Measurements from ENCODE around the gene CCDC88C. TPM values are rescaled to one million over a fixed set of nuclear protein-coding genes. Genes with fewer than 3 reads are reported as not detected.

Gene CCDC88C
- total and polyA plus RNA-seq, 9 donors, result 2.0 to 17.7 (median 3.9) TPM

DNA sequence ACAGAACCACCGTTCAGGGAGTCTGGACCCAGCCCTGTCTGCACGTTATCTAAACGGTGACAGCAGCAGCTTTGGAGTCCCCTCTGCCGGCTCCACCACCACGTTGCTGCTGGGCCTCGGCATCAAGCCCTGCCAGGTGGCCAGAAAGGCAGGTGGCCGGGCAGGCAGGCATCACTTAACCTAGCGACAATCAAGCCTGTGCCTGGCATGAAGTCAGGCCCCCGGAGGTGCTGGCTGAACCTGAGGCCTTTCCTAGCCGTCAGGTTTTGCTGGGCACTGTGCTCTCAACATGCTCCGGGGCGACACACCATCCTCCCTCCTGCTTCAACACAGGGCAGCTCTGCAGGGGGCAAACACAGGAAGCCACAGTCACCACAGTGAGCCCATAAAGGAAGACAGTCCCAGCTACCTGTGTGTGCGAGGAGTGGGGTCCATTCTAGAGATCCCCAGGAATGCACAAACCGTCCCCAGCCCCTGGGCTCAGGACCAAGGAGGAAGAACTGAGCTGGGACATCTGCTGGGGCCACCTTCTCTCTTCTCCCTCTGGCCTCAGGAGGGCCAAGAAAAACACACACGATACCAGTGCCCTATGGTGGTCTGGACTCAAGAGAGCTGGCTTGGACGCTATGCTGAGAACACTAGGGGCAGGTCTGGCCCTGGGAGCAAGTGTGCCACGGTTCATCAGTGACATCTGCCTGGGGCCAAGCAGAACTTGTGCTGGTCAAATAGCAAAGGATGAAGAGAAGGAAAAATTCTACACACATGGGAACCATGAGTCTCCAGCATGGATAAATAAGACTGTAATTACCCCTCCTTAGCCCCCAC, 44.7 kb downstream of the CCDC88C start:
- intact Hi-C loops (cut with DNase I), result no loop called here
- H3K9me3 ChIP-seq, result no peaks in the 10 kb centered on the region
- no peaks in the 10 kb centered on the region for H3K27me3 ChIP-seq
- no peaks in the 10 kb centered on the region for H3K4me1 ChIP-seq (ENCODE audit: insufficient read depth)
- no peaks in the 10 kb centered on the region for H3K36me3 ChIP-seq
- H3K4me3 ChIP-seq, result no peak overlapping the region
- DNase-seq, result no peak
- WGBS, 3 donors, result 71 to 72% (median 71%) methylated on average over 17 of the region's 17 CpGs
- TF ChIP-seq POLR2A (IDR thresholded peaks at IDR 0.05) (no peak), EP300 (IDR thresholded peaks at IDR 0.05) (no peak)
- TF ChIP-seq, protein P1, sequence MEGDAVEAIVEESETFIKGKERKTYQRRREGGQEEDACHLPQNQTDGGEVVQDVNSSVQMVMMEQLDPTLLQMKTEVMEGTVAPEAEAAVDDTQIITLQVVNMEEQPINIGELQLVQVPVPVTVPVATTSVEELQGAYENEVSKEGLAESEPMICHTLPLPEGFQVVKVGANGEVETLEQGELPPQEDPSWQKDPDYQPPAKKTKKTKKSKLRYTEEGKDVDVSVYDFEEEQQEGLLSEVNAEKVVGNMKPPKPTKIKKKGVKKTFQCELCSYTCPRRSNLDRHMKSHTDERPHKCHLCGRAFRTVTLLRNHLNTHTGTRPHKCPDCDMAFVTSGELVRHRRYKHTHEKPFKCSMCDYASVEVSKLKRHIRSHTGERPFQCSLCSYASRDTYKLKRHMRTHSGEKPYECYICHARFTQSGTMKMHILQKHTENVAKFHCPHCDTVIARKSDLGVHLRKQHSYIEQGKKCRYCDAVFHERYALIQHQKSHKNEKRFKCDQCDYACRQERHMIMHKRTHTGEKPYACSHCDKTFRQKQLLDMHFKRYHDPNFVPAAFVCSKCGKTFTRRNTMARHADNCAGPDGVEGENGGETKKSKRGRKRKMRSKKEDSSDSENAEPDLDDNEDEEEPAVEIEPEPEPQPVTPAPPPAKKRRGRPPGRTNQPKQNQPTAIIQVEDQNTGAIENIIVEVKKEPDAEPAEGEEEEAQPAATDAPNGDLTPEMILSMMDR (IDR thresholded peaks at IDR 0.05), result no peak
- no peak overlapping the region for H3K27ac ChIP-seq

DNA sequence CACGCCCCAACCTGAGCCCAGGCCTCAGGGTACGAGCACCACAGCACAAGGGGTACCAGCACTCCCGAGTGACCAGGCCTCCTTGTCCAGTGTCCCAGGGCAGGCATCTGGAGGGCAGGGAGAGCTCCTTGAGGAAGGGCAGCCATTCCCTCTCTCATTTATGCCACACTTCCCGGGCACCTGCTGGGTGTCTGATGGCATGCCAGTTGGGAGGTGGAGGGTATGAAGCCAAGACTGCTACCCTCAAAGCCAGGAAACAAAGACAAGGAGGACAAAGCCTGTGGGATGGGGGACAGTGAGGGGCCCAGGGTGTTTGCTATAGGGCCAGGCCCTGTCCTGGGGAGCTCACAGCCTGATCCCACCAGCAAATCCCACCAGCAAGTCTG, 45.6 kb downstream of the CCDC88C start:
- Histone ChIP-seq H3K27ac (no peak overlapping the region), H3K9me3 (no peaks in the 10 kb centered on the region), H3K4me1 (ENCODE audit: insufficient read depth) (no peaks in the 10 kb centered on the region), H3K36me3 (no peaks in the 10 kb centered on the region), H3K4me3 (no peak overlapping the region), H3K27me3 (no peaks in the 10 kb centered on the region)
- intact Hi-C loops (cut with DNase I), result no loop called here
- no peak for DNase-seq
- WGBS, 3 donors, result 92 to 95% (median 95%) methylated on average over 1 to 4 of the region's 4 CpGs
- TF ChIP-seq POLR2A (IDR thresholded peaks at IDR 0.05), result no peak

DNA sequence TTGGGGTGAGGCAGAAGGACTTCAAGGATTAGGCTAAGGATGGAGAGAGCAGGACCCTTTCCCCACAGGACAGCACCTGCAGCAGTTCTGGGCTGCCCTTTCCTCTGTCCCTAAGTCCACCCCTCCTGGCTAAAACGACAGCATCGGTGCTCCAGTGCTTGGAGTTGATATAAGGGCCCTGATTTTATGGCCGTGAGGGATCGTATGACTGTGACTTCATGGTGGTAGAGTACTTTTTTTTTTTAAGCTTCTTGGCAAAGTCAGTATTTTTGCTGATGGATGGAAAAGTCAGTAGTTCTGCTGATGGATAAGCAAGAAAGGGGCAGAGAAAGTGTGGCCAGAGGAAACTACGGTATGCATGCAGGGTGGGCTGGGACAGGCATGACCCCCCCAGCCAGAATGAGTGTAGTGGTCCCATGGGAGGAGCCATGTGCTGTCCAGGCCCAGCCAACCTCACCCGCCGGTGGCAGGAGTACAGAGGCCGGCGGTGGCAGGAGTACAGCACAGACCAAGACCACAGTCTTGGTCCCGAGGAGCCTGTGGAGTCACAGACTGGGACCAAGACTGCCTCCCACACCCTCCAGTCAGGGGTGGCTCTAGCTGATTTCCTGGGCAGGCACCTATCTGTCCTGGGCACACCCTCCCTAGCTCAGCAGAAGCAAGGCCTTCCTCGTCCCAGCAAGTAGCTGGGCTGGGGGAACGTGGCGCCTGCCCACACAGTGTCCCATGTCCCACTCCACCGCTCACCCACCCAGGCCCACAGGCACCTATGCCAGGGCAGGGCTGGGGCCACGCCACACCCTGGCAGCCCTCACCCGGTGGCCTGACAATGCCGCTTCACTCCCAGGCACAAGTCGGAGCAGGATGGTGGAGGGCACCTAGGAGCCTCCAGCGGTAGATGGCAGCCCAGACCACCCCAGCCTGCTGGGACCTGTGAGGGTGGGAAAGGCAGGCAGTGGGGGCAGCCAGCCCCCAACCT, 46.3 kb downstream of the CCDC88C start:
- no peaks in the 10 kb centered on the region for H3K9me3 ChIP-seq
- intact Hi-C loops (cut with DNase I), result no loop called here
- H3K27me3 ChIP-seq, result no peaks in the 10 kb centered on the region
- no peak overlapping the region for H3K4me3 ChIP-seq
- TF ChIP-seq, protein P1 (IDR thresholded peaks at IDR 0.05), result no peak
- TF ChIP-seq POLR2A (IDR thresholded peaks at IDR 0.05) (no peak), EP300 (IDR thresholded peaks at IDR 0.05) (no peak)
- no peaks in the 10 kb centered on the region for H3K36me3 ChIP-seq
- WGBS, 3 donors, result 88 to 91% (median 90%) methylated on average over 19 of the region's 19 CpGs
- H3K4me1 ChIP-seq (ENCODE audit: insufficient read depth), result no peaks in the 10 kb centered on the region
- no peak for DNase-seq
- no peak overlapping the region for H3K27ac ChIP-seq

DNA sequence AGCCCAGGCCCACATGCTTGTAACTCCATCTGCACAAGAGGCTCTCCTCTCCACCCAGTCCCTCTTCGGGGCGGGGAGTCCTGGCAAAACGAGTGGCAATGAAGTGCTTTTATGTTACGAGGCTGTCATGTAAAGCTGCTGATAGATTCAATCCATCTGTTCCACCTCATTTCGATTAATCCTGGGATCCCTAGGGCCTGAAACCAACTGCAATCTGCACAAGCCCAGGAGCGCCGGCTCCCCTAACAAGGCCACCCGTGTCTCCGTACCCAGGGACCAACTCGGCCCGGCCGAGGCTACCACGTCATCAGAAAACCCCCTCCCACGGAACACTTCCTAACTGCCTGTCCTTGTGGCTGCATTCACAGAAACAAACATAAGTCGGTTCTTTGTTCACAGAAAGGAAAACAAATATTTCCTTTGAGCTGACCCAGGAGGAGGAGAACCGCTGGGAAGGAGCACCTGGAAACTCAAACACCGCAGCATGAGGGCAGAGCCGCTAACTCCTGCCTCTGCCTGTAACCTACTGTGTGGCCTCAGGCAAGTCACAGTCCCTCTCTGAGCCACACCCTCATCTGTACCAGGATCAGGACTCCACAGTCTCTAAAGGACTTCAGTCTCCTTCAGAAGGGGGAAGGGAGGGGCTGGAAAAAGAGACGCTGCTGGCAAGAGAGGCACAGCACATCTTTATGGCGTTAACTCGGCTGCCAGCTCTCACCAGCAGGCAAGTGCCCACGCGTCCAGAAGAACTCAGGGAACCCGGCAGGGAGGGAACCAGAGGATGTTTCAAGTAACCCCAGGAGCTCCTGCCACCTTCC, 47.8 kb downstream of the CCDC88C start:
- no peak for DNase-seq
- intact Hi-C loops (cut with DNase I), result no loop called here
- 23 to 47% (median 30%) methylated on average over 24 of the region's 24 CpGs for WGBS, 3 donors
- Histone ChIP-seq H3K4me1 (ENCODE audit: insufficient read depth) (no peaks in the 10 kb centered on the region), H3K27me3 (no peaks in the 10 kb centered on the region), H3K36me3 (no peaks in the 10 kb centered on the region), H3K9me3 (no peaks in the 10 kb centered on the region), H3K27ac (no peak overlapping the region), H3K4me3 (no peak overlapping the region)
- TF ChIP-seq POLR2A (IDR thresholded peaks at IDR 0.05) (no peak), EP300 (IDR thresholded peaks at IDR 0.05) (no peak)
- TF ChIP-seq, protein P1 (IDR thresholded peaks at IDR 0.05), result no peak
